K562 (cell line): ENCODE results near the gene ACP5. TPM values are rescaled to one million over a fixed set of nuclear protein-coding genes. Genes with fewer than 3 reads are reported as not detected.
A peak's percentile ranks its signal among the peaks of the same experiment; 100 is the strongest.

Experiments used
- CREM ChIP-seq: IDR thresholded peaks from 2 replicates; pipeline ENCODE4 v1.6.1; 2014; ENCODE audit warnings: antibody characterized with exemption, low read depth
- CTCF ChIP-seq, 3 experiments: IDR thresholded peaks in 2 of 3; conservative IDR thresholded peaks in 1 of 3; 2 replicates each; pipeline ENCODE4 v1.5.1; 2011 to 2012; ENCODE audit warnings: low read length in 3 of 3, mild to moderate bottlenecking in 3 of 3, control low read depth in 2 of 3, improper control_type of control experiment in 1 of 3, inconsistent platforms in 1 of 3, low read depth in 1 of 3, mixed read lengths in 1 of 3, moderate library complexity in 1 of 3; ENCODE audit not compliant: insufficient read depth in 2 of 3
- DLX4 ChIP-seq: fragments of 250-450 bp; sonication (Bioruptor Pico); IDR thresholded peaks from 2 replicates; pipeline ENCODE4 v1.6.1; 2021; ENCODE audit warnings: mild to moderate bottlenecking
- GABPB2 ChIP-seq: fragments of 250-450 bp; sonication (Bioruptor Pico); conservative IDR thresholded peaks from 2 replicates; pipeline ENCODE4 v1.5.1; 2021; ENCODE audit warnings: mild to moderate bottlenecking
- GTF2A2 ChIP-seq: IDR thresholded peaks from 2 replicates; pipeline ENCODE4 v1.6.1; 2016; ENCODE audit warnings: mild to moderate bottlenecking, missing genetic modification characterization, missing compliant biosample characterization
- HMGN3 ChIP-seq: IDR thresholded peaks from 2 replicates; pipeline ENCODE4 v1.6.1; 2011; ENCODE audit warnings: borderline replicate concordance, low read depth, mild to moderate bottlenecking, mixed read lengths, low read length; ENCODE audit not compliant: insufficient read length; ENCODE audit errors: extremely low read depth
- HNRNPK ChIP-seq: fragments of 200-400 bp; formaldehyde crosslinking; IDR thresholded peaks from one replicate; pipeline ENCODE4 v1.6.1; 2018; ENCODE audit warnings: mild to moderate bottlenecking, low read depth, low read length; ENCODE audit not compliant: poor library complexity, severe bottlenecking
- HNRNPLL ChIP-seq: fragments of 200-400 bp; formaldehyde crosslinking; IDR thresholded peaks from 2 replicates; pipeline ENCODE4 v1.6.1; 2017; ENCODE audit warnings: low read length, low read depth, mild to moderate bottlenecking; ENCODE audit not compliant: poor library complexity, severe bottlenecking
- IRF2 ChIP-seq: sonication (generic); formaldehyde crosslinking; IDR thresholded peaks from 2 replicates; pipeline ENCODE4 v1.8.1; 2022; ENCODE audit warnings: mild to moderate bottlenecking, missing genetic modification reagents
- KAT2B ChIP-seq: IDR thresholded peaks from one replicate; pipeline ENCODE4 v1.6.1; 2012; ENCODE audit warnings: low read depth, mild to moderate bottlenecking, control low read depth, inconsistent platforms, low read length, moderate library complexity
- KLF13 ChIP-seq: fragments of 450-650 bp; IDR thresholded peaks from 2 replicates; pipeline ENCODE4 v1.6.1; 2016; ENCODE audit warnings: missing genetic modification characterization, low read depth, mild to moderate bottlenecking, missing compliant biosample characterization, moderate library complexity, borderline replicate concordance
- NR2C1 ChIP-seq, 2 experiments: fragments of 450-650 bp; IDR thresholded peaks; 2 replicates each; pipeline ENCODE4 v1.6.1; 2017; ENCODE audit warnings: mild to moderate bottlenecking in 2 of 2, antibody characterized with exemption in 1 of 2, inconsistent platforms in 1 of 2, missing compliant biosample characterization in 1 of 2, missing genetic modification characterization in 1 of 2
- PML ChIP-seq: IDR thresholded peaks from 2 replicates; pipeline ENCODE4 v1.6.1; 2012; ENCODE audit warnings: low read length, inconsistent platforms
- THRA ChIP-seq: fragments of 450-650 bp; IDR thresholded peaks from 2 replicates; pipeline ENCODE4 v1.6.1; 2017; ENCODE audit warnings: mild to moderate bottlenecking, moderate library complexity
- ZBTB17 ChIP-seq: fragments of 450-650 bp; formaldehyde crosslinking; IDR thresholded peaks from 2 replicates; pipeline ENCODE4 v1.4.0; 2020; ENCODE audit warnings: mild to moderate bottlenecking
- ZNF197 ChIP-seq: fragments of 200-800 bp; sonication (Bioruptor generic); IDR thresholded peaks from 2 replicates; pipeline ENCODE4 v1.6.1; 2016; ENCODE audit warnings: low read depth, missing genetic modification characterization, missing compliant biosample characterization
- ZNF354B ChIP-seq: fragments of 250-450 bp; sonication (Bioruptor Pico); IDR thresholded peaks from 2 replicates; pipeline ENCODE4 v1.4.0; 2020
- ZNF655 ChIP-seq: fragments of 250-450 bp; sonication (Bioruptor Pico); IDR thresholded peaks from 2 replicates; pipeline ENCODE4 v1.5.0; 2021
- polyA plus RNA-seq, 8 experiments: library from polyadenylated mRNA; depleted of rRNA in 4 of 8; stranded (reverse) in 5 of 8; unstranded in 3 of 8; fragments of >200 nt; fragmentation: Nextera tagmentation in 2 of 8; fragmentation: Illumina TruSeq in 1 of 8; extraction: Ambion mirVana in 2 of 8; extraction: Trizol in 1 of 8; gene quantifications; 2 replicates each; pipeline versions ENCODE4 v1.2.1 to v1.2.3, GENCODE V29; 2011 to 2014; ENCODE audit warnings: inconsistent platforms in 1 of 8, missing spikeins in 1 of 8
- total RNA-seq, 7 experiments: library from RNA; depleted of rRNA in 6 of 7; stranded (reverse); fragments of >200 nt in 6 of 7; fragmentation: Illumina TruSeq in 2 of 7; extraction: Trizol in 2 of 7; gene quantifications; 2 replicates each; pipeline versions ENCODE4 v1.2.1 to v1.2.3, GENCODE V29; 2011 to 2021; ENCODE audit warnings: low replicate concordance in 1 of 7
- TF ChIP-seq, protein P1 (sequence below): fragments of 450-650 bp; IDR thresholded peaks from 2 replicates; pipeline ENCODE4 v1.6.1; 2016; ENCODE audit warnings: mild to moderate bottlenecking

The ACP5 gene
- total and polyA plus RNA-seq, 9 of the 15 experiments (the other 6 are each of a cell fraction or from before 2014, with no cell fraction given), result 0.06 to 1.1 (median 0.31) TPM; not detected in 1

GRCh38 chr19:11597202-11598102 is 20.0 kb upstream of the ACP5 start, which contains the start of gene ZNF627 (continued):
- TF ChIP-seq NR2C1 (IDR thresholded peaks at IDR 0.05), result no peak
- no peak for TF ChIP-seq NR2C1 (tag; IDR thresholded peaks at IDR 0.05)
- peak; percentile 93 for TF ChIP-seq CREM
- TF ChIP-seq DLX4 (CRISPR knock-in tag), result no peak
- TF ChIP-seq CTCF (IDR thresholded peaks at IDR 0.05 in 2 of 3, conservative IDR thresholded peaks at IDR 0.05 in 1 of 3; ENCODE audit: insufficient read depth in 2 of 3, low read depth in 1 of 3, low read length in 3 of 3), result peak; percentile 9 to 44 (median 19); a peak in 2 of 6 replicates
- TF ChIP-seq, protein P1, sequence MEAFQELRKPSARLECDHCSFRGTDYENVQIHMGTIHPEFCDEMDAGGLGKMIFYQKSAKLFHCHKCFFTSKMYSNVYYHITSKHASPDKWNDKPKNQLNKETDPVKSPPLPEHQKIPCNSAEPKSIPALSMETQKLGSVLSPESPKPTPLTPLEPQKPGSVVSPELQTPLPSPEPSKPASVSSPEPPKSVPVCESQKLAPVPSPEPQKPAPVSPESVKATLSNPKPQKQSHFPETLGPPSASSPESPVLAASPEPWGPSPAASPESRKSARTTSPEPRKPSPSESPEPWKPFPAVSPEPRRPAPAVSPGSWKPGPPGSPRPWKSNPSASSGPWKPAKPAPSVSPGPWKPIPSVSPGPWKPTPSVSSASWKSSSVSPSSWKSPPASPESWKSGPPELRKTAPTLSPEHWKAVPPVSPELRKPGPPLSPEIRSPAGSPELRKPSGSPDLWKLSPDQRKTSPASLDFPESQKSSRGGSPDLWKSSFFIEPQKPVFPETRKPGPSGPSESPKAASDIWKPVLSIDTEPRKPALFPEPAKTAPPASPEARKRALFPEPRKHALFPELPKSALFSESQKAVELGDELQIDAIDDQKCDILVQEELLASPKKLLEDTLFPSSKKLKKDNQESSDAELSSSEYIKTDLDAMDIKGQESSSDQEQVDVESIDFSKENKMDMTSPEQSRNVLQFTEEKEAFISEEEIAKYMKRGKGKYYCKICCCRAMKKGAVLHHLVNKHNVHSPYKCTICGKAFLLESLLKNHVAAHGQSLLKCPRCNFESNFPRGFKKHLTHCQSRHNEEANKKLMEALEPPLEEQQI, result no peak
- TF ChIP-seq KLF13 (tag), result no peak
- no peak for TF ChIP-seq GTF2A2
- peak; percentile 87 for TF ChIP-seq ZBTB17 (CRISPR knock-in tag)
- TF ChIP-seq HMGN3, result peak; percentile 20
- no peak for TF ChIP-seq HNRNPK
- no peak for TF ChIP-seq ZNF655 (CRISPR knock-in tag)
- TF ChIP-seq IRF2, result no peak
- no peak for TF ChIP-seq THRA
- TF ChIP-seq ZNF197 (CRISPR knock-in tag), result no peak
- TF ChIP-seq PML, result peak; percentile 86; the same call in 1 of the 2 replicates
- no peak for TF ChIP-seq GABPB2 (CRISPR knock-in tag)
- TF ChIP-seq HNRNPLL, result no peak
- no peak for TF ChIP-seq ZNF354B (CRISPR knock-in tag)
- TF ChIP-seq KAT2B, result no peak
